OCI-LY7 (cell line): Measurements from ENCODE around the gene TIMM50. TPM values are rescaled to one million over a fixed set of nuclear protein-coding genes. Genes with fewer than 3 reads are reported as not detected.

Source experiments
- BruUV-seq: library from RNA; stranded (reverse); fragments of 400-500 nt; replicated peaks from 2 replicates; lab custom pipeline; 2021; lab: Mats Ljungman, UMichigan
- CTCF ChIA-PET: fragments of 300-600 bp; sonication (Branson Sonifier 250); formaldehyde crosslinking; loops from one replicate; lab custom pipeline; 2022; ENCODE audit warnings: antibody characterized with exemption; ENCODE audit not compliant: unreplicated experiment; lab: Charles Lee
- POLR2A ChIA-PET: fragments of 300-600 bp; sonication (Branson Sonifier 250); formaldehyde crosslinking; loops from one replicate; lab custom pipeline; 2022; ENCODE audit warnings: antibody characterized with exemption; lab: Charles Lee
- DNase-seq: peaks from one replicate; pipeline ENCODE4 v3.0.0-alpha.2; 2015; ENCODE audit warnings: low spot score
- H2AFZ ChIP-seq: fragments of 200-600 bp; sonication (generic), shearing (Covaris generic); 2 replicates; pipeline ENCODE4 v1.6.1; 2014; ENCODE audit warnings: mild to moderate bottlenecking, antibody characterized with exemption, low read length, moderate library complexity
- H3K27ac ChIP-seq: fragments of 200-600 bp; sonication (generic); 2 replicates; pipeline ENCODE4 v1.5.1; 2014; ENCODE audit warnings: mixed run types, low read depth, mild to moderate bottlenecking, moderate library complexity, low read length, inconsistent platforms; ENCODE audit not compliant: poor library complexity, severe bottlenecking
- H3K36me3 ChIP-seq: fragments of 200-600 bp; sonication (generic); 2 replicates; pipeline ENCODE4 v1.6.1; 2014; ENCODE audit warnings: mild to moderate bottlenecking, antibody characterized with exemption, low read length, moderate library complexity, mixed read lengths; ENCODE audit not compliant: insufficient read depth
- H3K4me1 ChIP-seq: fragments of 200-600 bp; sonication (generic); 2 replicates; pipeline ENCODE4 v1.5.1; 2014; ENCODE audit warnings: mild to moderate bottlenecking, low read length; ENCODE audit not compliant: insufficient read depth, poor library complexity, severe bottlenecking
- H3K4me2 ChIP-seq: fragments of 200-600 bp; sonication (generic); 2 replicates; pipeline ENCODE4 v1.6.1; 2014; ENCODE audit warnings: mild to moderate bottlenecking, low read length
- H3K4me3 ChIP-seq: fragments of 200-600 bp; sonication (generic); 2 replicates; pipeline ENCODE4 v1.5.1; 2014; ENCODE audit warnings: mild to moderate bottlenecking, low read depth, low read length; ENCODE audit not compliant: poor library complexity, severe bottlenecking
- H3K79me2 ChIP-seq: fragments of 200-600 bp; sonication (generic); 2 replicates; pipeline ENCODE4 v1.6.1; 2016; ENCODE audit warnings: low read depth, mild to moderate bottlenecking, low read length, moderate library complexity, mixed read lengths; ENCODE audit not compliant: insufficient read depth
- H3K9me2 ChIP-seq: fragments of 200-600 bp; sonication (generic); 2 replicates; pipeline ENCODE4 v1.6.1; 2016; ENCODE audit warnings: mild to moderate bottlenecking, low read length, mixed read lengths; ENCODE audit not compliant: insufficient read depth
- H3K9me3 ChIP-seq: fragments of 200-600 bp; sonication (generic); 2 replicates; pipeline ENCODE4 v1.6.1; 2014; ENCODE audit warnings: mild to moderate bottlenecking, mixed run types, low read length, mixed read lengths
- H4K20me1 ChIP-seq: fragments of 200-600 bp; sonication (generic); 2 replicates; pipeline ENCODE4 v1.6.1; 2014; ENCODE audit warnings: mild to moderate bottlenecking, antibody characterized with exemption, low read length, moderate library complexity, mixed read lengths; ENCODE audit not compliant: insufficient read depth
- EZH2phosphoT487 ChIP-seq: fragments of 200-600 bp; sonication (generic); IDR thresholded peaks from 2 replicates; pipeline ENCODE4 v1.6.1; 2018; ENCODE audit warnings: low read depth, borderline replicate concordance, mild to moderate bottlenecking, mixed run types, antibody characterized with exemption, low read length, moderate library complexity, mixed read lengths
- intact Hi-C: fragments of 100-400 bp; cut with micrococcal nuclease; formaldehyde crosslinking; loops from one replicate; pipeline ENCODE4 v1.10.0; 2022; ENCODE audit not compliant: unreplicated experiment
- total RNA-seq, 2 experiments: library from RNA; depleted of rRNA in 1 of 2; stranded (reverse); fragments of >200 nt in 1 of 2; shearing (Covaris generic) in 1 of 2; gene quantifications; 2 replicates each; pipeline ENCODE4 v1.2.3, GENCODE V29; 2014 to 2022
- TF ChIP-seq, protein P1 (sequence below): fragments of 200-600 bp; sonication (generic); conservative IDR thresholded peaks from 2 replicates; pipeline ENCODE4 v1.5.1; 2014; ENCODE audit warnings: mild to moderate bottlenecking, antibody characterized with exemption, low read length, moderate library complexity, mixed read lengths

Gene TIMM50
- total RNA-seq, 2 experiments from 2014 or later = 93.2 to 98.1 TPM

DNA sequence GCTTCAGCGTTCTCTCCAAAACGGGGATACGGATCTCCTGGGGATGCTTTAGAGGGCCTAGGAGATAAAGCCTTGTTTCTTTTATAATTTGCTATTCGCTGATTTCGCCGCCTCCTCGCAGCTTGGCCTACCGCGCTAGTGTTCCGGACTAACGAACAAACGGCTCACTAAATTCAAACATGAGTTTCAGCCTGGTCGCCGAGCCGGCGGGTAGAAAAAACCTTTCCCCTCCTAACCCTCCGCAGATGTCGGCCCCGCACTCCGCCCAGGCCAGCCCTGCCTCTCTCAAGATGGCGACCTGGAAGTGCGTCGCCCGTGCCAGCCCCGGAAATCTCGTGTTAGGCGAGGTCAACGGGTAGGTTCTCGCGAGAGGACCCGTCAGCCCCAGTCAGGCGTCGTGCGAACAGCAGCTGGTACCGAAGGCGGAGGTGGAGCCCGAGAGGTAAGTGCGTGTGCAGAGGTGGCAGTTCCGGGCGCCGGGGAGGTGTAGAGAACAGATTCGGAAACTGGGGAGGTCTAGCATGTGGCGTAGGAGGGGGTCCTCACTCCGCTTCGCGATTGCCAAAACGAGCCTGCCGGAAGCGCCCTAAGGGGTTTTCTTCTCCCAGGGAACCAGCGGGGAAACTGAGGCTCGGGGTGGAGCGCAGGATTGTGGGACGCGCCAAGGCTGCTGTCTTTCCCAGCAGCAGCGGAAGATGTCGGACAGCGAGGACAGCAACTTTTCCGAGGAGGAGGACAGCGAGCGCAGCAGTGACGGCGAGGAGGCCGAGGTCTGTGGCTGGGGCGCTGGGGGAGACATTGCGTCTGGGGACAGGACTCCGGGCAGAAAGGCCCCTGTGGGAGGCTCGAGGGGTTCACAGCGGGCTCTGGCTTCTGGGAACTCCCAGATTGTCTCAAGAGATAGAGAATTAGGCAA, 35.2 kb upstream of the TIMM50 start, which contains the start of gene SUPT5H:
Gene SUPT5H (plus strand): TSS at position 387 of the 916 bp plus-strand sequence. CDS start 309 bp downstream, at position 696.
- peaks cover 56% of the 10 kb centered on the region for H3K4me1 ChIP-seq
- ChIA-PET POLR2A (interaction anchor here (0.7 to 4.0 kb wide), 4 partner anchors 10 to 107 kb away, joined by 3 to 15 read pairs (median 4); partner anchors contain the start of genes MED29, PAF1 and RPS16), CTCF (no interaction called here)
- peak within 1 kb of the TSS; percentile 23; the same call in 1 of the 2 replicates for H2AFZ ChIP-seq
- 0 out of 2 replicates have a peak, but pooled peaks cover 7% of the 10 kb centered on the region for H4K20me1 ChIP-seq
- peak within 1 kb of the TSS; percentile 92 for H3K4me2 ChIP-seq
- TSS peak; percentile 85 for BruUV-seq
- peak within 1 kb of the TSS; percentile 92 for H3K4me3 ChIP-seq
- peaks cover 60% of the 10 kb centered on the region for H3K79me2 ChIP-seq
- H3K9me2 ChIP-seq = no peaks in the 10 kb centered on the region
- no peaks in the 10 kb centered on the region for H3K9me3 ChIP-seq
- intact Hi-C loops = loop anchor here (1.0 kb wide), 1 partner anchor 35 kb away; the partner anchor contains the start of gene TIMM50
- TF ChIP-seq, protein P1, sequence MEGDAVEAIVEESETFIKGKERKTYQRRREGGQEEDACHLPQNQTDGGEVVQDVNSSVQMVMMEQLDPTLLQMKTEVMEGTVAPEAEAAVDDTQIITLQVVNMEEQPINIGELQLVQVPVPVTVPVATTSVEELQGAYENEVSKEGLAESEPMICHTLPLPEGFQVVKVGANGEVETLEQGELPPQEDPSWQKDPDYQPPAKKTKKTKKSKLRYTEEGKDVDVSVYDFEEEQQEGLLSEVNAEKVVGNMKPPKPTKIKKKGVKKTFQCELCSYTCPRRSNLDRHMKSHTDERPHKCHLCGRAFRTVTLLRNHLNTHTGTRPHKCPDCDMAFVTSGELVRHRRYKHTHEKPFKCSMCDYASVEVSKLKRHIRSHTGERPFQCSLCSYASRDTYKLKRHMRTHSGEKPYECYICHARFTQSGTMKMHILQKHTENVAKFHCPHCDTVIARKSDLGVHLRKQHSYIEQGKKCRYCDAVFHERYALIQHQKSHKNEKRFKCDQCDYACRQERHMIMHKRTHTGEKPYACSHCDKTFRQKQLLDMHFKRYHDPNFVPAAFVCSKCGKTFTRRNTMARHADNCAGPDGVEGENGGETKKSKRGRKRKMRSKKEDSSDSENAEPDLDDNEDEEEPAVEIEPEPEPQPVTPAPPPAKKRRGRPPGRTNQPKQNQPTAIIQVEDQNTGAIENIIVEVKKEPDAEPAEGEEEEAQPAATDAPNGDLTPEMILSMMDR = no peak
- no peak for TF ChIP-seq EZH2phosphoT487
- peak; percentile 100 for DNase-seq
- peak within 1 kb of the TSS; percentile 86 for H3K27ac ChIP-seq
- H3K36me3 ChIP-seq = peaks cover 33% of the 10 kb centered on the region

DNA sequence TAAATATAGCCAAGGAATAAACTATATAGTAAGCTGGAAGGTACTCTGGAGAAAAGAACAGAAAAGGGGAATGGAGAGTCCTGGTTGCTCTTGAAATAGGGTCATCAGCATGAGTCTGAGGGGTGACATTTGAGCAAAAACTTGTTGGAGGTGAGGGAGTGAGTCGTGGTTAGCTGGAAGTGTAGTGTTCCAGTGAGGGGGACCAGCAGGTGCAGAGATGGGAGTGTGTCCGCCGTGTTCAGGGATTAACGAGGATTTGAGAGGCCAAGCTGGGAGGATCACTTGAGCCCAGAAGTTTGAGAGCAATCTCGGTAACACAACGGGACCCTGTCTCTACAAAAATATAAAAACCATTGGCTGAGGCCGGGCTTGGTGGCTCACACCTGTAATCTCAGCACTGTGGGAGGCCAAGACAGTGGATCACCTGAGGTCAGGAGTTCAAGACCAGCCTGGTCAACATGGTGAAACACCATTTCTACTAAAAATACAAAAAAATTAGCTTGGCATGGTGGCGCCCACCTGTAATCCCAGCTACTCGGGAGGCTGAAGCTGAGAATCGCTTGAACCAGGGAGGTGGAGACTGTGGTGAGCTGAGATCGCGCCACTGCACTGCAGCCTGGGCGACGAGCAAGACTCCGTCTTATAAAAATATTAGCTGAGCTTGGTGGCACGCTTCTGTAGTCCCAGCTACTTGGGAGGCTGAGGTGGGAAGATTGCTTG, 34.1 kb upstream of the TIMM50 start:
- peaks cover 71% of the 10 kb centered on the region for H3K79me2 ChIP-seq
- H2AFZ ChIP-seq = no peak overlapping the region
- peak overlapping the region; percentile 72 for H3K4me2 ChIP-seq
- H3K4me3 ChIP-seq = peak overlapping the region; percentile 92
- ChIA-PET CTCF (no interaction called here), POLR2A (interaction anchor here (0.7 to 4.0 kb wide), 6 partner anchors 11 to 78 kb away, joined by 3 to 15 read pairs (median 4); partner anchors contain the start of genes RPS16, TIMM50 and ZFP36)
- no peaks in the 10 kb centered on the region for H3K9me2 ChIP-seq
- TF ChIP-seq, protein P1 = no peak
- no peak for TF ChIP-seq EZH2phosphoT487
- intact Hi-C loops = no loop called here
- H3K27ac ChIP-seq = peak overlapping the region; percentile 86
- BruUV-seq = no TSS peak
- H3K4me1 ChIP-seq = peaks cover 48% of the 10 kb centered on the region
- peaks cover 44% of the 10 kb centered on the region for H3K36me3 ChIP-seq
- H3K9me3 ChIP-seq = no peaks in the 10 kb centered on the region
- DNase-seq = no peak
- 0 out of 2 replicates have a peak, but pooled peaks cover 7% of the 10 kb centered on the region for H4K20me1 ChIP-seq
